ENCODE results near the gene EDNRA. TPM values are rescaled to one million over a fixed set of nuclear protein-coding genes. Genes with fewer than 3 reads are reported as not detected.

Gene EDNRA
- total RNA-seq, 4 donors from 2014 or later: 9.7 to 206 (median 42.0) TPM

DNA sequence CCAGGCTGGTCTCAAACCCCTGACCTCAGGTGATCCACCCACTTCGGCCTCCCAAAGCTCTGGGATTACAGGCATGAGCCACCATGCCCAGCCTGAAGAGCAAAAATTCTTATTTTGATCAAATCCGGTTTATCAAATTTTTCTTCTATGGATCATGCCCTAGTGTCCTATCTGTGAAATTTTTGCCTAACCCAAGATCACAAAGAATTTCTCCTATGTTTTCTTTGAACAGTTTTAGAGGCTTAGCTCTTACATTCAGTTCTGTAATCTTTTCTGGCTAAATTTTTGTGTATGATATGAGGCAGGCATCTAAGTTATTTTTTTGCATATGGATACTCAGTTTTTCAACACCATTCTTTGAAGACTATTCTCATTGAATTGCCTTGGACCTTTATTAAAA is 27.4 kb downstream of the EDNRA start:
- DNase-seq: no peak
- TF ChIP-seq, protein P1, sequence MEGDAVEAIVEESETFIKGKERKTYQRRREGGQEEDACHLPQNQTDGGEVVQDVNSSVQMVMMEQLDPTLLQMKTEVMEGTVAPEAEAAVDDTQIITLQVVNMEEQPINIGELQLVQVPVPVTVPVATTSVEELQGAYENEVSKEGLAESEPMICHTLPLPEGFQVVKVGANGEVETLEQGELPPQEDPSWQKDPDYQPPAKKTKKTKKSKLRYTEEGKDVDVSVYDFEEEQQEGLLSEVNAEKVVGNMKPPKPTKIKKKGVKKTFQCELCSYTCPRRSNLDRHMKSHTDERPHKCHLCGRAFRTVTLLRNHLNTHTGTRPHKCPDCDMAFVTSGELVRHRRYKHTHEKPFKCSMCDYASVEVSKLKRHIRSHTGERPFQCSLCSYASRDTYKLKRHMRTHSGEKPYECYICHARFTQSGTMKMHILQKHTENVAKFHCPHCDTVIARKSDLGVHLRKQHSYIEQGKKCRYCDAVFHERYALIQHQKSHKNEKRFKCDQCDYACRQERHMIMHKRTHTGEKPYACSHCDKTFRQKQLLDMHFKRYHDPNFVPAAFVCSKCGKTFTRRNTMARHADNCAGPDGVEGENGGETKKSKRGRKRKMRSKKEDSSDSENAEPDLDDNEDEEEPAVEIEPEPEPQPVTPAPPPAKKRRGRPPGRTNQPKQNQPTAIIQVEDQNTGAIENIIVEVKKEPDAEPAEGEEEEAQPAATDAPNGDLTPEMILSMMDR (IDR thresholded peaks at IDR 0.05): no peak
- TF ChIP-seq POLR2A (IDR thresholded peaks at IDR 0.05): no peak
- Histone ChIP-seq H3K9me3 (no peaks in the 10 kb centered on the region), H3K4me3 (no peak overlapping the region), H3K27me3 (no peaks in the 10 kb centered on the region), H3K36me3 (no peaks in the 10 kb centered on the region), H3K4me1 (no peaks in the 10 kb centered on the region), H3K27ac (no peak overlapping the region)
- intact Hi-C loops (cut with DNase I; ENCODE audit: low total_unique reads): no loop called here

DNA sequence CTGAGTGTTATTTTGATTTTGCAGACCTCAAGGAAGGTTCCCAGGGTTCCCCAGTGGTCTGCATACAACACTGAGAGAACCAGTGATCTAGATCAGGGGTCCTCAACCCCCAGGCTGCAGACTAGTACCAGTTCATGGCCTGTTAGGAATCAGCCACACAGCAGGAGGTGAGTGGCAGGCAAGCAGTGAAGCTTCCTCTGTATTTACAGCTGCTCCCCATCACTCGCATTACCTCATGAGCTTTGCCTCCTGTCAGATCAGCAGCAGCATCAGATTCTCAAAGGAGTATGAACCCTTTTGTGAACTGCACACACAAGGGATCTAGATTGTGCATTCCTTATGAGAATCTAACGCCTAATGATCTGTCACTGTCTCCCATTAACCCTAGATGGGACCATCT is 28.5 kb downstream of the EDNRA start:
- no peak overlapping the region for H3K27ac ChIP-seq
- H3K36me3 ChIP-seq: no peaks in the 10 kb centered on the region
- no peak for DNase-seq
- TF ChIP-seq, protein P1 (IDR thresholded peaks at IDR 0.05): no peak
- TF ChIP-seq POLR2A (IDR thresholded peaks at IDR 0.05): no peak
- intact Hi-C loops (cut with DNase I; ENCODE audit: low total_unique reads): no loop called here
- H3K27me3 ChIP-seq: no peaks in the 10 kb centered on the region
- H3K4me3 ChIP-seq: no peak overlapping the region
- no peaks in the 10 kb centered on the region for H3K4me1 ChIP-seq
- no peaks in the 10 kb centered on the region for H3K9me3 ChIP-seq

DNA sequence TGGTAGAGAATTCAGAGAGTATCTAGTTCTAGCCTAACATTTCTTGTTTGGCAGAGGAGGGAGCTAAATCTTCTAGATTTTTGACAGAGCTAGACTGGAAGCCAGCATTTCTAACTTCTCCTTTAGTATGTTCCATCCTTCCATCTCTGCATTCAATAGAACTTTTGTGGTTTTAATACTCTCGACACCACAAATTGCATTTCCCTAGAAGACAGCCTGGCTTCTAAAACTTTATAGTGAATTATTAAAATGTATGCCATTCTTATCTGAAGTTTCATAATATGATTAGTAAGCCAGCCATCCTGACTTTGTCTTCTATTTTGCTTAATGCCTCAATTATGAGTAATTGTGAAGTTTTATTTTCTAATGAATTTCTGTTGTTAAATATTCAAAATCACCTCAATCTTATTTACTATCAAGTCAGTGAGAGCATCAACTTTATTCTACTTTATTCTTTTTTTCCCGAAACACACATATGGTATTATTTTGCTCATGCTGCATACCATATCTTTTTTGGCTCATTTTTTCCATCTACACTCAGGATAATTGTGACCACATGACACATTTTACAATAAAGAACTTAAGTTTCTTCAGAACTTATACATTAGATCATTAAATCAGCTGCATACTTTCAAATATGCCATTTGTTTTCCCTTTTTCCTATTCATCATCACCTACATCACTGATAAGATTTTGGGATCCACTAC is 30.2 kb downstream of the EDNRA start:
- intact Hi-C loops (cut with DNase I; ENCODE audit: low total_unique reads): no loop called here
- Histone ChIP-seq H3K4me3 (no peak overlapping the region), H3K36me3 (no peaks in the 10 kb centered on the region)

DNA sequence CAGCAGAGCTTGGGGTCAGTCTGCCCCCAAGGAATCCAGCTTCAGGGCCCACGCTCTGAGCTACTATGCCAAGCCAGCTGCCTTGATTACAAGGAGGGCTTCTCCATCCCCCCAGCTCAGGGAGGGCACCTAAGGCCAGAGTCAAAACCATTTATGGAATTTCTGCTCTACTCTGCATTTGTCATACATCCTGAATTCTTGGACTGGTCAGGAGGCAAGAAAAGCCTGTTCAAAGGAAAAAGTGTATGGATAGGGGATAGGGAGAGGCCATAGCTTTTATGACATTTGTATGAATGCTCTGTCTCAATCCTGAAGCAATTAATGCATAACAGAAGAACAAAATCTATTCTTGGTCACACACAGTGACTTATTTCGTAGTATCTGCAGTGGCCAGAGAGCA is 32.2 kb downstream of the EDNRA start:
- no peak for DNase-seq
- Histone ChIP-seq H3K9me3 (no peaks in the 10 kb centered on the region), H3K27ac (peak overlapping the region in 1 of 2 donors; percentile 12), H3K36me3 (no peaks in the 10 kb centered on the region), H3K27me3 (no peaks in the 10 kb centered on the region), H3K4me3 (no peak overlapping the region), H3K4me1 (no peaks in the 10 kb centered on the region)
- intact Hi-C loops (cut with DNase I; ENCODE audit: low total_unique reads): no loop called here
- no peak for TF ChIP-seq POLR2A (IDR thresholded peaks at IDR 0.05)
- TF ChIP-seq, protein P1 (IDR thresholded peaks at IDR 0.05): no peak

More for the DNA sequence above, 30.2 kb downstream of the EDNRA start:
- Histone ChIP-seq H3K4me1 (no peaks in the 10 kb centered on the region), H3K9me3 (no peaks in the 10 kb centered on the region), H3K27ac (no peak overlapping the region), H3K27me3 (no peaks in the 10 kb centered on the region)
- DNase-seq: no peak
- TF ChIP-seq, protein P1 (IDR thresholded peaks at IDR 0.05): no peak
- no peak for TF ChIP-seq POLR2A (IDR thresholded peaks at IDR 0.05)

DNA sequence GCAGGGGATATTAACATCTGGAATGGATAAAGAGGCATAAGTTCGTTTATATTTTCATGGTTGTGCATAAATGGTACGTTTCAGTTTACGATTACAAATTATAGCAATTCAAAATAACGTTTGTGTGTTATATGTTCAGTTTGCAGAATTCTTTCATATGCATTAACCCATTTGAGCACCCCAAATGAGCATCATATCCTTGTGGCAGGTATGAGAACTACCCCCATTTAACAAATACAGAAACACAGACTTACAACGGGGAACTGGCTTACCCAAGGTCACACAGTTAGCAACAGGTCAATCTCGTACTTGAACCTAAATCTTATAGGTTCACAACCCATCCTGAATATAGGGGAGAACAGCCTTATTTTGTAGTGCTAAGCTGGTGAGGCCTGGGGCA is 33.1 kb downstream of the EDNRA start:
- Histone ChIP-seq H3K27me3 (no peaks in the 10 kb centered on the region), H3K4me3 (no peak overlapping the region), H3K27ac (no peak overlapping the region), H3K36me3 (no peaks in the 10 kb centered on the region), H3K9me3 (no peaks in the 10 kb centered on the region), H3K4me1 (no peaks in the 10 kb centered on the region)
- TF ChIP-seq POLR2A (IDR thresholded peaks at IDR 0.05): no peak
- TF ChIP-seq, protein P1 (IDR thresholded peaks at IDR 0.05): no peak
- DNase-seq: no peak
- intact Hi-C loops (cut with DNase I; ENCODE audit: low total_unique reads): no loop called here
